Activated CD4-positive, alpha-beta memory T cell treated with anti-CD3 and anti-CD28 coated beads for 36 hours (primary cell): ENCODE results near the gene NUDT4B. TPM values are rescaled to one million over a fixed set of nuclear protein-coding genes. Genes with fewer than 3 reads are reported as not detected.
"Not testable (repeated sequence)": the region's sequence is repeated elsewhere in the genome, so short reads cannot be mapped to it uniquely, and the experiment has no call there.

Experiments
- CTCF ChIA-PET: fragments of 350-600 bp; sonication (Branson Sonifier 250); formaldehyde crosslinking; loops from one replicate; lab custom pipeline; 2021; ENCODE audit warnings: antibody characterized with exemption, inconsistent platforms; lab: Charles Lee
- POLR2A ChIA-PET: fragments of 350-600 bp; sonication (Branson Sonifier 250); formaldehyde crosslinking; loops from one replicate; lab custom pipeline; 2021; ENCODE audit warnings: antibody characterized with exemption; lab: Charles Lee
- DNase-seq: peaks from one replicate; pipeline ENCODE4 v3.0.0-alpha.2; 2020
- H3K27ac Mint-ChIP-seq: one replicate; pipeline ENCODE4 v1.8.0; 2021; ENCODE audit warnings: mixed read lengths
- H3K27me3 Mint-ChIP-seq: one replicate; pipeline ENCODE4 v1.8.0; 2021; ENCODE audit warnings: mixed read lengths
- H3K36me3 Mint-ChIP-seq: one replicate; pipeline ENCODE4 v1.8.0; 2021; ENCODE audit warnings: mixed read lengths
- H3K4me1 Mint-ChIP-seq: one replicate; pipeline ENCODE4 v1.8.0; 2021; ENCODE audit warnings: low read depth, mixed read lengths
- H3K4me3 Mint-ChIP-seq: one replicate; pipeline ENCODE4 v1.8.0; 2021; ENCODE audit warnings: mild to moderate bottlenecking, mixed read lengths
- H3K9me3 Mint-ChIP-seq: one replicate; pipeline ENCODE4 v1.8.0; 2021; ENCODE audit warnings: mixed read lengths
- intact Hi-C: fragments of 100-400 bp; cut with micrococcal nuclease; formaldehyde crosslinking; loops from one replicate; pipeline ENCODE4 v1.15.1; 2023
- total RNA-seq, 2 experiments: library from RNA; stranded (reverse); gene quantifications; one replicate each; pipeline ENCODE4 v1.2.3, GENCODE V29; 2021

NUDT4B gene
- total RNA-seq, 2 experiments from 2014 or later, result 0.43 to 0.53 TPM

DNA sequence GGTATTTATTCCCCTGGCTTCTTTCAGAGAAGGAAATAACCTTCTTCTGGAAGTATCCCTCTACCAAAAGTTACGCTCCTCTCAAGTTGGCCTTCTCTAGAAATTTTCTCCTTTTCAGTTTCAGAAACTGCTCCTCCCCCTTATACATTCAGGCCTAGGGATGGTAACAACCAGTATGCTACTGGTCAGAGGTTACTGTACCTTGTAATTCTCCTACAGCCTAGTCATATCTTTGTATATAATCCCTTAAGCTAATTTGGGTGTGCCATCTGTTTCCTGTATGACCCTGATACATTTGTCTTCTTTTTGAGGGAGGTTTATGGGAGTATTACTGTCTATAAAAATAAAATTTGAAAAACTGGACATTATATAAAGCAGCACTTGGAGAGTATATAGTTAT is 29.1 kb downstream of the NUDT4B start:
- H3K4me1 Mint-ChIP-seq, intact Hi-C loops, H3K27ac Mint-ChIP-seq, DNase-seq, H3K9me3 Mint-ChIP-seq, POLR2A ChIA-PET, H3K4me3 Mint-ChIP-seq, CTCF ChIA-PET, H3K36me3 Mint-ChIP-seq, H3K27me3 Mint-ChIP-seq: not testable (repeated sequence)

DNA sequence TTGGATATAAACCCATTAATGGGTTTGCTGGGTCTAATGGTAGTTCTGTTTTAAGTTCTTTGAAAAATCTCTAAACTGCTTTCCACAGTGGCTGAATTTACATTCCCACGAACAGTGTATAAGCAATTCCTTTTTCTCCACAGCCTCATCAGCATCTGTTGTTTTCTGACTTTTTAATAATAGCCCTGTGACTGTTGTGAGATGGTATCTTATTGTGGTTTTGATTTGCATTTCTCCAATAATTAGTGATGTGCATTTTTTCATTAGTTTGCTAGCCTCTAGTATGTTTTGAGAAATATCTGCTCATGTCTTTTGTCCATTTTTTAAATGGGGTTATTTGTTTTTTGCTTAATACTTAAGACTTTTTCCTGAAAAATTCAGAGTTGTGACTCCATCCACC is 31.8 kb downstream of the NUDT4B start:
- H3K9me3 Mint-ChIP-seq, intact Hi-C loops, CTCF ChIA-PET, H3K4me1 Mint-ChIP-seq, H3K27me3 Mint-ChIP-seq, H3K4me3 Mint-ChIP-seq, DNase-seq, H3K36me3 Mint-ChIP-seq, H3K27ac Mint-ChIP-seq, POLR2A ChIA-PET: not testable (repeated sequence)

DNA sequence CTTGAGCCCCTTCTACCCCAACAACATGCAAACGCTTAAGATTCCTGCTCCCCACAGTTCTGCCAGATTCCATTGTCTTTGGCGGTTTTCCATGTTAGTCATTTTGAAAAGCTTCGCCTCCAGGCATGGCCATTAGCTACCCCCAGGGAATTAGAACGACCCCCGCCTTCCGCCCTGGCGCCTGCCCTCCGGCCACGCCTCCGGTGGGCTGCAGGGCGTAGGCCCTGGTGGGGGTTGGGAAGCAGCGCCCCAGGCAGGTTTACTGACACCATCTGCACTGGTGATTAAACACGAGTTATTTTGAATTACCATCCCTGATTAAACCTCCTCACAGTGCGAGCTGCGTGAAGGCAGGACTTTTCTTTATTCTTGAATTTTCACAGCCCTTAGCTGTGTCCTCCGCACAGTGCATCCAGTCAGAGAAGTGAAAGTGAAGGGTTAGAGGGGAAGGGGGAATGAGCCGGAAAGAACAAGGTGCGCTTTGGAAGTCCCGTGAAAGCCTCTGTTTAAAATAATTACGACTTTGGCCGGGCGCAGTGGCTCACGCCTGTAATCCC is 43.0 kb downstream of the NUDT4B start:
- H3K9me3 Mint-ChIP-seq, POLR2A ChIA-PET, H3K27ac Mint-ChIP-seq, H3K4me1 Mint-ChIP-seq, H3K4me3 Mint-ChIP-seq, intact Hi-C loops, H3K27me3 Mint-ChIP-seq, H3K36me3 Mint-ChIP-seq, CTCF ChIA-PET, DNase-seq: not testable (repeated sequence)

DNA sequence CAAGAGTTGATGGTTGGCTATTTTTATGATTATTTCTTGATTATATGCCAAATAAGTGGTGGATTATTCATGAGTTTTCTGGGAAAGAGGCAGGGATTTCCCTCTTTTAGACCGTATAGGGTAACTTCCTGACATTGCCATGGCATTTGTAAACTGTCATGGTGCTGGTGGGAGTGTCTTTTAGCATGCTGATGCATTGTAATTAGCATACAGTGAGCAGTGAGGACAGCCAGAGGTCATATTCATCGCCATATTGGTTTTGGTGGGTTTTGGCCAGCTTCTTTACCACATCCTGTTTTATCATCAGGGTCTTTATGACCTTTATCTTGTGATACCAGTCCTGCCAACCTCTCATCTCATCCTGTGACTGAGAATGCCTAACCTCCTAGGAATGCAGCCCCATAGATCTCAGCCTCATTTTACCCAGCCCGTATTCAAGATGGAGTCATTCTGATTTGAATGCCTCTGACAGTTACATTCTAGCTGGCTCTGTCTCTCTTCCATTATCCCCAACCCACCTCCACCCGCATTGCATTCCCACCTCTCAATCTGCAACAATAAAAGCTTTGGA is 45.3 kb downstream of the NUDT4B start:
- DNase-seq, H3K4me1 Mint-ChIP-seq, H3K27ac Mint-ChIP-seq, CTCF ChIA-PET, H3K27me3 Mint-ChIP-seq, POLR2A ChIA-PET, H3K4me3 Mint-ChIP-seq, H3K36me3 Mint-ChIP-seq, H3K9me3 Mint-ChIP-seq, intact Hi-C loops: not testable (repeated sequence)

Other genes starting within 250 kb of the NUDT4B start
- gene NBPF14, start 152.8 kb upstream of the NUDT4B start, total RNA-seq, result 10 to 100 TPM; 17.4 to 19.3 TPM
- gene PDE4DIP, start 95.7 kb downstream of the NUDT4B start, total RNA-seq, result 10 to 100 TPM; 24.3 to 25.3 TPM